Heart left ventricle (tissue), 13 donors: ENCODE data around the gene ZNF277.

Experiments used
- CTCF ChIP-seq, 12 donors: fragments of 200-600 bp; sonication (generic) in 4 of 12; IDR thresholded peaks; one replicate each; pipeline versions ENCODE4 v1.5.0 to v1.8.0; 2018 to 2022; ENCODE audit warnings: antibody characterized with exemption in 12 of 12, mild to moderate bottlenecking in 5 of 12
- POLR2A ChIP-seq, 2 donors: fragments of 450-650 bp; IDR thresholded peaks; one replicate each; pipeline ENCODE4 v1.6.1; 2017; ENCODE audit warnings: antibody characterized with exemption in 2 of 2, mild to moderate bottlenecking in 2 of 2, moderate library complexity in 2 of 2
- donor health status: ischemic (EF 13 %, LVEDD 7.1; RV severe dilation, severe dysfunction).
- donor health status: DM: no; HTN: yes; CAD: no.
- donor health status: DM: no; HTN: no; CAD: no.
- donor health status: ischemic (EF 25% LVEDD 6.9; RV normal size, moderate dysfunction).
- donor health status: ischemic (EF 25% LVEDD 5.7; RV mildly dilated, moderate dysfunction).
- donor health status: ischemic (EF 35%, LVEDD 5.7; RV mildly dilated, moderate dysfunction).
- donor health status: nonischemic (EF 11% LVEDD 7.7; RV severe dilation, severe dysfunction).
- donor health status: DM: yes; HTN: yes; CAD: no.
- donor health status: PGD.
- donor health status: ischemic (EF 29% LVEDD 5.4; RV normal size, mild dysfunction).
- donor health status: nonischemic (EF 23%, LVEDD 6.1; RV moderate dilation, normal function).

DNA sequence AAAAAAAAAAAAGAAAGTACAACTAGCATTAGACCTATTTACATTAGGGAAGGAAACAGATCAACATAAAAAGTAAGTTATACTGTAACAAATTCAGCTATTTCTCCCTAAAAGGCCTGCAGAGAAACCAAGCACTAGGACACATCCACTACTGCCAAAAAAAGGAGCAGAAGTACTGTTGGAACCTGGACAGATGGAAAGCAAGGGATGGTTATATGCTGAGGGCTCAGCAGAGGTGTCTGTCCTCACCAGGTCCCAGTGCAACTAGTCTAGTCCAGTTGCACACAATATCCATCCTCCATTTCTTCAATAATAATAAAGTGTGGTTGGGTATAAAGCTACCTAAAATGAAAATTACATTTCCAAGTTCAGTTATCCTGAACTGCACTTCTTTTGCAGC, 140.6 kb downstream of the ZNF277 start:
- TF ChIP-seq CTCF (IDR thresholded peaks at IDR 0.05) = no peak
- TF ChIP-seq POLR2A (IDR thresholded peaks at IDR 0.05) = no peak
